Trophoblast cell (in vitro differentiated cells and primary cell): ENCODE results near the gene PDE6C.
A peak's percentile ranks its signal among the peaks of the same experiment; 100 is the strongest.

Experiments
- DNase-seq, 2 donors: peaks; one replicate each; pipeline ENCODE4 v3.0.0-alpha.2; 2016
- H2AFZ ChIP-seq: 2 replicates; pipeline ENCODE4 v1.6.1; 2013; ENCODE audit warnings: low read length, moderate library complexity, mild to moderate bottlenecking; ENCODE audit not compliant: insufficient read depth, poor library complexity
- H2AK5ac ChIP-seq: 2 replicates; pipeline ENCODE4 v1.6.1; 2013; ENCODE audit warnings: mild to moderate bottlenecking, low read length
- H2BK120ac ChIP-seq: 2 replicates; pipeline ENCODE4 v1.6.1; 2013; ENCODE audit warnings: low read length, mild to moderate bottlenecking, moderate library complexity; ENCODE audit not compliant: insufficient read depth, poor library complexity
- H2BK12ac ChIP-seq: 2 replicates; pipeline ENCODE4 v1.6.1; 2013; ENCODE audit warnings: mild to moderate bottlenecking, low read length, moderate library complexity
- H2BK5ac ChIP-seq: 2 replicates; pipeline ENCODE4 v1.6.1; 2013; ENCODE audit warnings: low read length, low read depth, moderate library complexity, mild to moderate bottlenecking; ENCODE audit not compliant: poor library complexity
- H3K14ac ChIP-seq: 2 replicates; pipeline ENCODE4 v1.6.1; 2013; ENCODE audit warnings: mild to moderate bottlenecking, low read length
- H3K18ac ChIP-seq: 2 replicates; pipeline ENCODE4 v1.6.1; 2013; ENCODE audit warnings: mild to moderate bottlenecking, low read length
- H3K23ac ChIP-seq: 2 replicates; pipeline ENCODE4 v1.6.1; 2013; ENCODE audit warnings: low read length
- H3K27ac ChIP-seq: 2 replicates; pipeline ENCODE4 v1.5.1; 2013; ENCODE audit warnings: low read depth, mild to moderate bottlenecking, inconsistent platforms, low read length, moderate library complexity
- H3K27me3 ChIP-seq: 2 replicates; pipeline ENCODE4 v1.6.1; 2013; ENCODE audit warnings: inconsistent platforms, mild to moderate bottlenecking, low read length, moderate library complexity; ENCODE audit not compliant: insufficient read depth
- H3K36me3 ChIP-seq, 2 experiments: 1 replicate in 1 of 2; 2 replicates in 1 of 2; pipeline ENCODE4 v1.6.1; 2013; ENCODE audit warnings: low read length in 2 of 2, mild to moderate bottlenecking in 2 of 2, moderate library complexity in 1 of 2; ENCODE audit not compliant: insufficient read depth in 2 of 2, control insufficient read depth in 1 of 2
- H3K4ac ChIP-seq: 2 replicates; pipeline ENCODE4 v1.6.1; 2013; ENCODE audit warnings: low read depth, mild to moderate bottlenecking, low read length, moderate library complexity
- H3K4me1 ChIP-seq, 2 experiments: 1 replicate in 1 of 2; 2 replicates in 1 of 2; pipeline ENCODE4 v1.6.1; 2013; ENCODE audit warnings: low read length in 2 of 2, mild to moderate bottlenecking in 2 of 2, moderate library complexity in 1 of 2; ENCODE audit not compliant: insufficient read depth in 2 of 2, control insufficient read depth in 1 of 2
- H3K4me2 ChIP-seq: 2 replicates; pipeline ENCODE4 v1.6.1; 2013; ENCODE audit warnings: inconsistent platforms, mild to moderate bottlenecking, low read length, moderate library complexity
- H3K4me3 ChIP-seq: 2 replicates; pipeline ENCODE4 v1.5.1; 2013; ENCODE audit warnings: mild to moderate bottlenecking, low read depth, low read length, inconsistent platforms
- H3K79me1 ChIP-seq: one replicate; pipeline ENCODE4 v1.6.1; 2013; ENCODE audit warnings: low read length
- H3K79me2 ChIP-seq: 2 replicates; pipeline ENCODE4 v1.6.1; 2013; ENCODE audit warnings: low read length, mild to moderate bottlenecking; ENCODE audit not compliant: control insufficient read depth, insufficient read depth, poor library complexity
- H3K9ac ChIP-seq: 2 replicates; pipeline ENCODE4 v1.6.1; 2013; ENCODE audit warnings: mild to moderate bottlenecking, low read length
- H3K9me3 ChIP-seq: 2 replicates; pipeline ENCODE4 v1.6.1; 2013; ENCODE audit warnings: low read depth, mild to moderate bottlenecking, control low read depth, inconsistent platforms, low read length; ENCODE audit not compliant: insufficient read depth
- H4K12ac ChIP-seq: 2 replicates; pipeline ENCODE4 v1.6.1; 2013; ENCODE audit warnings: low read depth, mild to moderate bottlenecking, low read length, moderate library complexity
- H4K8ac ChIP-seq: 2 replicates; pipeline ENCODE4 v1.6.1; 2013; ENCODE audit warnings: low read depth, mild to moderate bottlenecking, low read length, moderate library complexity
- H4K91ac ChIP-seq: one replicate; pipeline ENCODE4 v1.6.1; 2013; ENCODE audit warnings: low read depth, mild to moderate bottlenecking, low read length, moderate library complexity
- WGBS: extraction: QIAGEN DNeasy Blood & Tissue Kit; methylation state at CpG from one replicate; pipeline ENCODE4 v1.1.7; 2013; ENCODE audit warnings: missing lambda C conversion rate; ENCODE audit not compliant: insufficient read length, insufficient coverage; ENCODE audit errors: extremely low coverage; 5-methylcytosine and 5-hydroxymethylcytosine counted together

The PDE6C gene

GRCh38 chr10:93601146-93601773, 11.1 kb upstream of the PDE6C start, which contains the start of gene RBP4:
Gene RBP4 (minus strand): TSS chr10:93601235. CDS start chr10:93601028, 207 bp downstream.
- Histone ChIP-seq H2BK12ac (no peak within 1 kb of the TSS), H3K79me2 (no peaks in the 10 kb centered on the region), H3K79me1 (no peaks in the 10 kb centered on the region), H3K14ac (no peak within 1 kb of the TSS), H3K4me2 (peak within 1 kb of the TSS; percentile 93), H3K27ac (no peak within 1 kb of the TSS), H3K4me1 (peaks cover 11 to 13% of the 10 kb centered on the region in 2 experiments), H2AK5ac (no peak within 1 kb of the TSS), H3K9me3 (peaks cover 5% of the 10 kb centered on the region), H2AFZ (no peak within 1 kb of the TSS), H4K12ac (no peak within 1 kb of the TSS), H3K9ac (no peak within 1 kb of the TSS), H3K4ac (no peak within 1 kb of the TSS), H2BK5ac (no peak within 1 kb of the TSS), H3K27me3 (peaks cover 26% of the 10 kb centered on the region), H3K23ac (no peak within 1 kb of the TSS), H4K8ac (no peak within 1 kb of the TSS), H3K4me3 (peak within 1 kb of the TSS; percentile 66), H3K18ac (no peak within 1 kb of the TSS), H2BK120ac (no peak within 1 kb of the TSS), H4K91ac (no peak within 1 kb of the TSS), H3K36me3 (no peaks in the 10 kb centered on the region)
- no CpG with 5 or more reads among the region's 63 CpGs for WGBS
- DNase-seq: peak in 1 of 2 donors; percentile 41

DNA sequence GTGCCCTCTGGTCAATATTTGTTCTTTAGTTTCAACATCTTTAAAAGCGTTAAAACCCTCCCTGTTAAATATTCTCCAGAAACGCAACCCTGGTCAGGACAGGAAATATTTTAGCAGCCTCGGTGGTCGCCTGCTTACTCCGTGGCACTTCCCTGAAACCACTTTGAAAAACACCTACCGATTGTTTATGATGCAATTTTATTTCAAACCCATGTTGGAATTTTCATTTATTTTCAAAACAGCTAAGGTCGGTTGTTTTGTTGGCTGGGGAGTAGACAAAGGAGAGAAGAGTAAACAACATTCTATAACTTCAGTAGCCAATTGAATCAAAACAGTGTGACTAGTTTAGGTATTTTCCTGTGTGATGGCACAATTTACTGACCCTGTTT, 10.6 kb upstream of the PDE6C start:
- no peak overlapping the region for H2AFZ ChIP-seq
- H3K79me1 ChIP-seq: no peaks in the 10 kb centered on the region
- no peak overlapping the region for H2BK12ac ChIP-seq
- H2BK120ac ChIP-seq: no peak overlapping the region
- peaks cover 6 to 8% of the 10 kb centered on the region in 2 experiments for H3K4me1 ChIP-seq
- no peak overlapping the region for H4K8ac ChIP-seq
- H3K9me3 ChIP-seq: peaks cover 5% of the 10 kb centered on the region
- no peak overlapping the region for H4K12ac ChIP-seq
- H2AK5ac ChIP-seq: no peak overlapping the region
- peak overlapping the region; percentile 93 for H3K4me2 ChIP-seq
- H3K36me3 ChIP-seq: no peaks in the 10 kb centered on the region
- H3K79me2 ChIP-seq: no peaks in the 10 kb centered on the region
- DNase-seq: no peak
- H3K23ac ChIP-seq: no peak overlapping the region
- H4K91ac ChIP-seq: no peak overlapping the region
- no peak overlapping the region for H3K4me3 ChIP-seq
- H3K27me3 ChIP-seq: peaks cover 26% of the 10 kb centered on the region
- no peak overlapping the region for H3K9ac ChIP-seq
- no peak overlapping the region for H3K18ac ChIP-seq
- no peak overlapping the region for H3K4ac ChIP-seq
- no peak overlapping the region for H3K27ac ChIP-seq
- H2BK5ac ChIP-seq: no peak overlapping the region
- no CpG with 5 or more reads among the region's 7 CpGs for WGBS
- no peak overlapping the region for H3K14ac ChIP-seq

- no peak for DNase-seq
- Histone ChIP-seq H4K12ac (no peak overlapping the region), H3K4me2 (no peak overlapping the region), H3K14ac (no peak overlapping the region), H2BK120ac (no peak overlapping the region), H2AK5ac (no peak overlapping the region), H3K9me3 (peaks cover 5% of the 10 kb centered on the region), H2BK5ac (no peak overlapping the region), H3K4me1 (peaks cover 5 to 8% of the 10 kb centered on the region in 2 experiments), H4K91ac (no peak overlapping the region), H3K27me3 (peaks cover 26% of the 10 kb centered on the region), H3K36me3 (no peaks in the 10 kb centered on the region), H2AFZ (no peak overlapping the region), H2BK12ac (no peak overlapping the region), H3K4me3 (no peak overlapping the region), H4K8ac (no peak overlapping the region), H3K27ac (no peak overlapping the region), H3K23ac (no peak overlapping the region), H3K4ac (no peak overlapping the region), H3K18ac (no peak overlapping the region), H3K9ac (no peak overlapping the region), H3K79me2 (no peaks in the 10 kb centered on the region), H3K79me1 (no peaks in the 10 kb centered on the region)
- no CpG with 5 or more reads among the region's 2 CpGs for WGBS
These were observed 9.3 kb upstream of the PDE6C start for GRCh38 chr10:93603023-93603422.

DNA sequence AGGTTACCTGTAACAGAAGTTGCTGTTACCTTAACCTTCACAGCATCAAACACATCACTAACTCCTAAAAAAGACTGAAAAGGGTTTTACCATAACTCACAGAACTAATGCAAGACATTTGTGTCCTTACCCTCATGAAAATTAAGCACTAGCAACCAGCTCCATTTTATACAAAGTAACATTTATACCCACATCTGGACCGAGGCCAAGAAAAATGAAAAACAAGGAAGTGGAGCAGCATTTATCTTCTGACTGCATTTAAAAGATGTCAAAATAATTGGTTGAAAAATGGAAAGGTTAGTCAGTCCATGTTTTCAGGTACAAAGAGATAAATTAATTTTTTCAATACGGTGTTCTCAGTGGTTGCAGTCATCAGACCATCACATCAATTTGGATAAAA, 8.2 kb upstream of the PDE6C start:
- Histone ChIP-seq H3K18ac (no peak overlapping the region), H4K91ac (no peak overlapping the region), H2AFZ (no peak overlapping the region), H3K79me1 (no peaks in the 10 kb centered on the region), H2BK5ac (no peak overlapping the region), H4K12ac (no peak overlapping the region), H2BK120ac (no peak overlapping the region), H3K23ac (no peak overlapping the region), H3K4me2 (no peak overlapping the region), H3K27ac (no peak overlapping the region), H2BK12ac (no peak overlapping the region), H3K14ac (no peak overlapping the region), H3K9me3 (peaks cover 5% of the 10 kb centered on the region), H3K4ac (no peak overlapping the region), H4K8ac (no peak overlapping the region), H3K9ac (no peak overlapping the region), H2AK5ac (no peak overlapping the region), H3K79me2 (no peaks in the 10 kb centered on the region), H3K27me3 (peaks cover 26% of the 10 kb centered on the region), H3K36me3 (no peaks in the 10 kb centered on the region), H3K4me3 (no peak overlapping the region), H3K4me1 (peaks cover 5 to 8% of the 10 kb centered on the region in 2 experiments)
- no peak for DNase-seq
- no CpG with 5 or more reads among the region's 2 CpGs for WGBS
